Ascending aorta (tissue), 2 donors: ENCODE data around the gene CABLES1. TPM values are rescaled to one million over a fixed set of nuclear protein-coding genes. Genes with fewer than 3 reads are reported as not detected.

Source experiments
- DNase-seq, 2 donors: peaks; one replicate each; pipeline ENCODE4 v3.0.0-alpha.2; 2019; ENCODE audit warnings: low spot score in 2 of 2
- H3K27ac ChIP-seq, 2 donors: fragments of 200-600 bp; sonication (generic); one replicate each; pipeline ENCODE4 v1.5.1; 2016 to 2017; ENCODE audit warnings: mild to moderate bottlenecking in 1 of 2
- H3K27me3 ChIP-seq: fragments of 200-600 bp; sonication (generic); one replicate; pipeline ENCODE4 v1.5.1; 2017
- H3K36me3 ChIP-seq, 2 donors: fragments of 200-600 bp; sonication (generic); one replicate each; pipeline ENCODE4 v1.5.1; 2016
- H3K4me1 ChIP-seq, 2 donors: fragments of 200-600 bp; sonication (generic); one replicate each; pipeline ENCODE4 v1.5.1; 2016 to 2017; ENCODE audit warnings: mild to moderate bottlenecking in 1 of 2
- H3K4me3 ChIP-seq, 2 donors: fragments of 200-600 bp; sonication (generic); one replicate each; pipeline ENCODE4 v1.5.1; 2016 to 2017; ENCODE audit warnings: mild to moderate bottlenecking in 1 of 2
- H3K9me3 ChIP-seq, 2 donors: fragments of 200-600 bp; sonication (generic); one replicate each; pipeline ENCODE4 v1.5.1; 2016
- intact Hi-C: fragments of 100-400 bp; cut with DNase I; formaldehyde crosslinking; loops from one replicate; pipeline ENCODE4 v1.15.1; 2023
- total RNA-seq: library from RNA; depleted of rRNA; stranded (reverse); fragments of >200 nt; gene quantifications from one replicate; pipeline ENCODE4 v1.1.0, GENCODE V29; 2016
- TF ChIP-seq, protein P1 (sequence below), 3 experiments: fragments of 200-600 bp in 2 of 3; fragments of 450-650 bp in 1 of 3; sonication (generic) in 2 of 3; IDR thresholded peaks; one replicate each; pipeline ENCODE4 v1.5.1; 2016 to 2019; ENCODE audit warnings: antibody characterized with exemption in 3 of 3, mild to moderate bottlenecking in 1 of 3, moderate library complexity in 1 of 3

The CABLES1 gene
- total RNA-seq, 1 donor from 2014 or later, result 5.4 TPM

DNA sequence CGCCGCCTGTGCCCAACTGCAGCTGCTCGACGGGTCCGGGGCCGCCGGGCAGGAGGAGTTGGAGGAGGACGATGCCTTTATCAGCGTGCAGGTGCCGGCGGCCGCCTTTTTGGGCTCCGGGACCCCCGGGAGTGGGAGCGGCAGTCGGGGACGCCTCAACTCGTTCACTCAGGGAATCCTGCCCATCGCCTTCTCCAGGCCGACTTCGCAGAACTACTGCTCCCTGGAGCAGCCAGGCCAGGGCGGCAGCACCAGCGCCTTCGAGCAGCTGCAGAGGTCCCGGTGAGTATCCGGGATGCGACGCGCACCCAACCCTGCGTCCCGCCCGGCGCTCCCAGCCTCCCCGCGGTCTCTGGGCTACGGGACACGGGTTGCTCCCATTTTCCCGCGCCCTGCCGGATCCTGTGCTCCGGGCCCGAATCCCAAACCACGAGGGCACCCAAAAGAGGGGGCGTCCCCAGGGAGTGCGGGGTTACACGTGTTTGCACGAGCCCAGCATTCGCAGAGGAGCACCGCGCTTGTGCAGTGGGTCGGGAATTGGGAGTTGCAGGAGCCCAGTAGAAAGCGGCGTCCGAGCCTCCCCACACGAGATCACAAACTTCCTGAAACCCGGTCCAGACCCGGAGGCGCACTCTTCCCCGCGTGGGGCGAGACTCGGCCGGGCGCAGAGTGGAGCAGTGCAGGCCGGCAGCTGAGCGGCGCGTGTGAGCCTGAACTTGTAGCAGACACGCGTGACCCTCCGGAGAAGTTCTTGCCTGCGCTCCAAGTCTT is 1.2 kb downstream of the CABLES1 start:
- TF ChIP-seq, protein P1, sequence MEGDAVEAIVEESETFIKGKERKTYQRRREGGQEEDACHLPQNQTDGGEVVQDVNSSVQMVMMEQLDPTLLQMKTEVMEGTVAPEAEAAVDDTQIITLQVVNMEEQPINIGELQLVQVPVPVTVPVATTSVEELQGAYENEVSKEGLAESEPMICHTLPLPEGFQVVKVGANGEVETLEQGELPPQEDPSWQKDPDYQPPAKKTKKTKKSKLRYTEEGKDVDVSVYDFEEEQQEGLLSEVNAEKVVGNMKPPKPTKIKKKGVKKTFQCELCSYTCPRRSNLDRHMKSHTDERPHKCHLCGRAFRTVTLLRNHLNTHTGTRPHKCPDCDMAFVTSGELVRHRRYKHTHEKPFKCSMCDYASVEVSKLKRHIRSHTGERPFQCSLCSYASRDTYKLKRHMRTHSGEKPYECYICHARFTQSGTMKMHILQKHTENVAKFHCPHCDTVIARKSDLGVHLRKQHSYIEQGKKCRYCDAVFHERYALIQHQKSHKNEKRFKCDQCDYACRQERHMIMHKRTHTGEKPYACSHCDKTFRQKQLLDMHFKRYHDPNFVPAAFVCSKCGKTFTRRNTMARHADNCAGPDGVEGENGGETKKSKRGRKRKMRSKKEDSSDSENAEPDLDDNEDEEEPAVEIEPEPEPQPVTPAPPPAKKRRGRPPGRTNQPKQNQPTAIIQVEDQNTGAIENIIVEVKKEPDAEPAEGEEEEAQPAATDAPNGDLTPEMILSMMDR (IDR thresholded peaks at IDR 0.05), result peak in 1 of 3 experiments; percentile 31
- intact Hi-C loops, result loop anchor here (5.0 kb wide), 1 partner anchor 366 kb away; the partner anchor contains the start of gene RMC1
- Histone ChIP-seq H3K27ac (peak overlapping the region; percentile 85 to 91), H3K27me3 (no peaks in the 10 kb centered on the region), H3K4me1 (peaks cover 4 to 18% of the 10 kb centered on the region in 2 donors), H3K9me3 (no peaks in the 10 kb centered on the region), H3K36me3 (no peaks in the 10 kb centered on the region), H3K4me3 (peak overlapping the region; percentile 65 to 76)
- DNase-seq, result peak in 1 of 2 donors; percentile 71

DNA sequence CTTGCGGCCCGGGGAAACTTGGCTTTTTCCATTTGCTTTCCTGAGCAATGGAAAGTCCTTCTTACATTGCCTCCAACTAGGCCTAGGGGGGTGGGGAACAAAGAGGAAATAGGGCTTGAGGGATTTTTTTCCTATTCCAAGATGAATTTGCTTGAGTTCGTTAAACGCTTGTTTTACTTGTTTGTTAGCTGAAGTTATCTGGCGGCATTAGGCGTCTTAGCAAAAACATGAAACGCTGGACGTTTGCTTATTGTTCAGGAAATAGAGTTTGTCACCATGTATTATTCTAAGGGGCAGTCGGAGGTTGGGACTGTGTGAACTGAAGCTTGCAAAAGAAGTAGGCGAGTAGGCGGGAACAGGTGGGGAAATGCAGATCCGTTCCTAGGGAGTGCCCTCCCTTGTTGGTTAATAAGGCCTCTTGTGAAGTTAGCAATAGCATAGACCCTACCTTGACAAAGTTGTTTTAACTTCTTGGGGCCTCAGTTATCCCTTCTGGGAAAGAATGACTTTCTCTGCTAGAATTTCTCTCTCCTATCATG is 1.9 kb downstream of the CABLES1 start:
- H3K36me3 ChIP-seq, result no peaks in the 10 kb centered on the region
- peaks cover 6 to 25% of the 10 kb centered on the region in 2 donors for H3K4me1 ChIP-seq
- no peaks in the 10 kb centered on the region for H3K9me3 ChIP-seq
- peak overlapping the region; percentile 85 to 91 for H3K27ac ChIP-seq
- DNase-seq, result no peak
- intact Hi-C loops, result loop anchor here (5.0 kb wide), 1 partner anchor 365 kb away; the partner anchor contains the start of gene RMC1
- TF ChIP-seq, protein P1 (IDR thresholded peaks at IDR 0.05), result no peak
- H3K4me3 ChIP-seq, result peak overlapping the region; percentile 65 to 76
- H3K27me3 ChIP-seq, result no peaks in the 10 kb centered on the region

DNA sequence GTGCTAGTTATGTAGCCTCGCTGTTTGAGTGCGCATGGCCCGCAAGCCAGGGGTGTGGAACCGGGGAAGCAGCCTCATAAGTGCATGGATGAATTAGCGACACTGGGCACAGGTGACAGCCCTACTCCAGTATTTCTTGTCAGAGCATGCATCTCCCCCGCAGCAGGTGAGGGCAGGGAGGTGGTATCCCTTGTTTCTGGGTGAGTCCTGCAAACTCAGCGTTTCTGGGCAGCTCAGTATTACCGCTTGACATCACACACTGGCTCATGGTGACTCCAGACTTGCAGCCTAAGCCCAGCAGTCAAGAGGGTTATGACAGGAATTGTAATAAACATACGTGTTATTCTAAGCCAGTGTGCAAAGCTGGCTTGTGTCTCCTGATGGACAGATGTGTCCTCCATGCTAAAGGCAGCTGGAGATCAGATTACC is 2.5 kb downstream of the CABLES1 start:
- Histone ChIP-seq H3K27ac (peak overlapping the region; percentile 85 to 91), H3K36me3 (no peaks in the 10 kb centered on the region), H3K9me3 (no peaks in the 10 kb centered on the region), H3K27me3 (no peaks in the 10 kb centered on the region), H3K4me3 (peak overlapping the region; percentile 65 to 76), H3K4me1 (peaks cover 8 to 31% of the 10 kb centered on the region in 2 donors)
- TF ChIP-seq, protein P1 (IDR thresholded peaks at IDR 0.05), result no peak
- DNase-seq, result no peak
- intact Hi-C loops, result loop anchor here (1.0 to 5.0 kb wide), 2 partner anchors 99 to 364 kb away; partner anchors contain the start of gene RMC1

DNA sequence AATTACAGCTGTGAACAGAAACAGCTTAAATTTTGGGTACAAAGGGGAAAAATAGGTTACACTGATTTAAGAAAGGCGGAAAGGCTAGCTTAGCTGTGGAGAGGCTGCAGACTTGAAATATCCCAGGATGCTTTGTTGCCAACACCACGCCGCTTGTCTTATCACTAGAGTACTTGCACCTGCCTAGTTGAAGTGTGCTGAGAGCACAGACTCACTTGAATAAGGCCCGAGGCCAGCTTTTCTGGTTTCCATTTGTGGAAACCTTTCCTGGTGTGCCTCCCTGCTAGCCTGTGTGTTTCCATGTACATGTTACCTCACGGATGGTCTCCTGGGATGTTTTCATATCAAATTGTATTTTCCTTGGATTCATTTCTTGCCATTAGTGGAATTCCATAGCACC is 3.2 kb downstream of the CABLES1 start:
- DNase-seq, result no peak
- no peaks in the 10 kb centered on the region for H3K27me3 ChIP-seq
- peaks cover 13 to 32% of the 10 kb centered on the region in 2 donors for H3K4me1 ChIP-seq
- no peak overlapping the region for H3K27ac ChIP-seq
- H3K36me3 ChIP-seq, result no peaks in the 10 kb centered on the region
- no peaks in the 10 kb centered on the region for H3K9me3 ChIP-seq
- peak overlapping the region in 1 of 2 donors; percentile 76 for H3K4me3 ChIP-seq
- intact Hi-C loops, result loop anchor here (1.0 to 5.0 kb wide), 2 partner anchors 99 to 364 kb away; partner anchors contain the start of gene RMC1
- TF ChIP-seq, protein P1 (IDR thresholded peaks at IDR 0.05), result no peak

DNA sequence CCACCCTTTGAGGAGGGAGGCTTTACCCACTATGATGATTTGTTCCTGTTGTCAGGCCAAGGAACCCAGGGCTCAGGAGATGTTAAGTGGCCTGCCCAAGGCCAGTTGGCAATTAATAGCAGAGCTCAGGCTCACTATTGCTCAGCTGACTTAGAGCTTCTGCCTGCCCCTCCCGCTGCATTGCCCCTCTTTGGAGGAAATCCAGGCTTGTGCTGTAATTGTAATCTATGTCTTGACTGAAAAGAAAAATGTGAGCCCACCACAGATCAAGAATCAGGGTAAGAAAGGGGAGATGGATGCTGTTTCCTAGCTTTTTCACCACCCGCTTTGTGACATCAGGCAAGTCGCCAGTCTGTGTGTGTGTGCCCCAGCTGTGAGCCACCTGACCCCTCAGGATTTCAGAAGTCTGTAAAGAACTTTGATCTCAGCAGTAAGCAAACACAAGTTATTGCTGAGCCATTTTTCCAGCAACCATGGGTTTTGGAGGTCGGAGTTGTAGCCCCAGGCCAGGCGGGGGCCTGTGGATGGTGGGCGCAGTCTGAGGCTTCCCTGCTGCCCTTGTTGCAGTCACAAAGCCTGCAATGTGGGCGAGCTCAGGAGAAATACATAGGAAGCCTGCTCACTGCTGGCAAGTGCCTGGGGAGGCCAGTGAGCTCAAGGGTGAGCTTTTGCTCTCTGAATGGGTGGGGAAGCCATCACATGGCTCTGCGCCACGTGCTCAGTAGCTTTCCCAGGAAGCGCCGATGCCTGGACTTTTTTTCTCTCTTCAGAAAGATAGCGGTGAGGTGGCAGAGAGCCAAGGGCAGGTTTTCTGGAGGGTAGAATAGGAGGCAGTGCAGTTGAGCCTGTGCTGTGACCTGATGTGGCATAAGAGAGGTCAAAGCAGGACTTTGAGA is 6.1 kb downstream of the CABLES1 start:
- no peaks in the 10 kb centered on the region for H3K9me3 ChIP-seq
- TF ChIP-seq, protein P1 (IDR thresholded peaks at IDR 0.05), result no peak
- H3K4me1 ChIP-seq, result peaks cover 15 to 40% of the 10 kb centered on the region in 2 donors
- peak overlapping the region; percentile 85 to 91 for H3K27ac ChIP-seq
- intact Hi-C loops, result no loop called here
- DNase-seq, result no peak
- H3K36me3 ChIP-seq, result no peaks in the 10 kb centered on the region
- H3K27me3 ChIP-seq, result no peaks in the 10 kb centered on the region
- no peak overlapping the region for H3K4me3 ChIP-seq
